Fibroblast of villous mesenchyme (primary cell): ENCODE data around the gene FGFR1OP2. TPM values are rescaled to one million over a fixed set of nuclear protein-coding genes. Genes with fewer than 3 reads are reported as not detected.

ENCODE experiments used
- DNase-seq: peaks from one replicate; pipeline ENCODE4 v3.0.0-alpha.2; 2010; ENCODE audit warnings: low read depth
- H3K4me3 ChIP-seq: 2 replicates; pipeline ENCODE4 v1.5.1; 2011; ENCODE audit warnings: low read depth, mild to moderate bottlenecking, low read length
- total RNA-seq: library from RNA; depleted of rRNA; stranded (reverse); fragments of >200 nt; gene quantifications from 2 replicates; pipeline ENCODE4 v1.2.3, GENCODE V29; 2012
- TF ChIP-seq, protein P1 (sequence below): IDR thresholded peaks from 2 replicates; pipeline ENCODE4 v1.5.1; 2012; ENCODE audit warnings: low read depth, mild to moderate bottlenecking, low read length; ENCODE audit not compliant: insufficient read depth

Gene FGFR1OP2
- total RNA-seq, 1 donor = 44.0 TPM

GRCh38 chr12:26997003-26997402 lies 58.7 kb downstream of the FGFR1OP2 start:
- no peak overlapping the region for H3K4me3 ChIP-seq
- TF ChIP-seq, protein P1, sequence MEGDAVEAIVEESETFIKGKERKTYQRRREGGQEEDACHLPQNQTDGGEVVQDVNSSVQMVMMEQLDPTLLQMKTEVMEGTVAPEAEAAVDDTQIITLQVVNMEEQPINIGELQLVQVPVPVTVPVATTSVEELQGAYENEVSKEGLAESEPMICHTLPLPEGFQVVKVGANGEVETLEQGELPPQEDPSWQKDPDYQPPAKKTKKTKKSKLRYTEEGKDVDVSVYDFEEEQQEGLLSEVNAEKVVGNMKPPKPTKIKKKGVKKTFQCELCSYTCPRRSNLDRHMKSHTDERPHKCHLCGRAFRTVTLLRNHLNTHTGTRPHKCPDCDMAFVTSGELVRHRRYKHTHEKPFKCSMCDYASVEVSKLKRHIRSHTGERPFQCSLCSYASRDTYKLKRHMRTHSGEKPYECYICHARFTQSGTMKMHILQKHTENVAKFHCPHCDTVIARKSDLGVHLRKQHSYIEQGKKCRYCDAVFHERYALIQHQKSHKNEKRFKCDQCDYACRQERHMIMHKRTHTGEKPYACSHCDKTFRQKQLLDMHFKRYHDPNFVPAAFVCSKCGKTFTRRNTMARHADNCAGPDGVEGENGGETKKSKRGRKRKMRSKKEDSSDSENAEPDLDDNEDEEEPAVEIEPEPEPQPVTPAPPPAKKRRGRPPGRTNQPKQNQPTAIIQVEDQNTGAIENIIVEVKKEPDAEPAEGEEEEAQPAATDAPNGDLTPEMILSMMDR = no peak
- no peak for DNase-seq

- no peak for DNase-seq
- TF ChIP-seq, protein P1 = no peak
- no peak overlapping the region for H3K4me3 ChIP-seq
These were observed 62.7 kb downstream of the FGFR1OP2 start for GRCh38 chr12:27000961-27001360.

DNA sequence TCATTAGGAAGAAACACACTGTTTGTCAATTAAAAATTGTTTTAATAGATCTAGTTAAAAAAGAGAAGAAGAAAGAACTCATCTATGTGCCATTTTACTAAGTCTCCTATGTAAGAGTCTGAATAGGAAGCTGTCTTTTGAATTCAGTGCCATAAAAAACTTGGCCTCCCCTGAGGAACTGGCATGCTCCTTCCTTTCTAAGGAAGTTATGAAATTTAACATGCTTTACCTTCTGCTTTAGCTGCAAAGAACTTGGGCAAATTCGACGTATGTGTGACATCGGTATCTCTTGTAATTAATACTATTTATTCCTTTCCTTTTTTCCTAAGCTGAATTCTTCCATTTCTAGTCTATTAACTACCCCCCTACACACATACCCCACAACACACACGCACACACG lies 63.4 kb downstream of the FGFR1OP2 start:
- TF ChIP-seq, protein P1 = no peak
- DNase-seq = no peak
- no peak overlapping the region for H3K4me3 ChIP-seq

- DNase-seq = no peak
- no peak overlapping the region for H3K4me3 ChIP-seq
- TF ChIP-seq, protein P1 = no peak
These were observed 63.9 kb downstream of the FGFR1OP2 start for GRCh38 chr12:27002141-27002540.

GRCh38 chr12:27003421-27004381 lies 65.4 kb downstream of the FGFR1OP2 start:
- TF ChIP-seq, protein P1 = no peak
- H3K4me3 ChIP-seq = no peak overlapping the region
- peak; percentile 66 for DNase-seq

GRCh38 chr12:27005495-27005894 lies 67.2 kb downstream of the FGFR1OP2 start:
- no peak overlapping the region for H3K4me3 ChIP-seq
- TF ChIP-seq, protein P1 = no peak
- DNase-seq = no peak
